NCI-H187 treated with DMSO at 0.1 percent for 48 hours (cell line): ENCODE data around the gene LPP.
"Not testable (repeated sequence)": the region's sequence is repeated elsewhere in the genome, so short reads cannot be mapped to it uniquely, and the experiment has no call there.

Source experiments
- DNase-seq: peaks from one replicate; lab custom pipeline; 2025; lab: John Stamatoyannopoulos, UW

The LPP gene

GRCh38 chr3:188589071-188589470, 435.1 kb downstream of the LPP start:
- DNase-seq, result no peak

GRCh38 chr3:188589771-188590170, 435.8 kb downstream of the LPP start:
- no peak for DNase-seq

- DNase-seq, result no peak
These were observed 436.6 kb downstream of the LPP start for GRCh38 chr3:188590557-188590956.

GRCh38 chr3:188594139-188594538, 440.2 kb downstream of the LPP start:
- DNase-seq, result no peak

GRCh38 chr3:188595890-188596376, 442.0 kb downstream of the LPP start:
- no peak for DNase-seq

- no peak for DNase-seq
These were observed 444.9 kb downstream of the LPP start for GRCh38 chr3:188598894-188599293.

- no peak for DNase-seq
These were observed 448.2 kb downstream of the LPP start for GRCh38 chr3:188602111-188602510.

GRCh38 chr3:188602620-188603019, 448.7 kb downstream of the LPP start:
- no peak for DNase-seq

GRCh38 chr3:188604651-188605050, 450.7 kb downstream of the LPP start:
- no peak for DNase-seq

GRCh38 chr3:188605231-188605630, 451.3 kb downstream of the LPP start:
- no peak for DNase-seq

- DNase-seq, result no peak
These were observed 451.9 kb downstream of the LPP start for GRCh38 chr3:188605905-188606304.

GRCh38 chr3:188607805-188608315, 453.9 kb downstream of the LPP start:
- no peak for DNase-seq

GRCh38 chr3:188608401-188608800, 454.4 kb downstream of the LPP start:
- no peak for DNase-seq

GRCh38 chr3:188613721-188614120, 459.8 kb downstream of the LPP start:
- DNase-seq, result not testable (repeated sequence)

- DNase-seq, result no peak
These were observed 463.3 kb downstream of the LPP start for GRCh38 chr3:188617270-188617669.

GRCh38 chr3:188617988-188618701, 464.2 kb downstream of the LPP start:
- DNase-seq, result no peak

GRCh38 chr3:188620752-188621151, 466.8 kb downstream of the LPP start:
- DNase-seq, result no peak

GRCh38 chr3:188624384-188624783, 470.4 kb downstream of the LPP start:
- no peak for DNase-seq

GRCh38 chr3:188624828-188625227, 470.9 kb downstream of the LPP start:
- DNase-seq, result no peak

- no peak for DNase-seq
These were observed 473.7 kb downstream of the LPP start for GRCh38 chr3:188627652-188628051.

- DNase-seq, result no peak
These were observed 477.5 kb downstream of the LPP start for GRCh38 chr3:188631291-188632010.

GRCh38 chr3:188633206-188633605, 479.2 kb downstream of the LPP start:
- no peak for DNase-seq

GRCh38 chr3:188634285-188634684, 480.3 kb downstream of the LPP start:
- DNase-seq, result no peak
